GM18517 (cell line): Measurements from ENCODE around the gene GAS2L1.

Experiments used
- ATAC-seq: cut with Tn5 transposase; IDR thresholded peaks from one replicate; pipeline ENCODE4 v1.9.1; 2021; ENCODE audit warnings: mild to moderate bottlenecking, moderate library complexity; ENCODE audit not compliant: unreplicated experiment

GAS2L1 gene

DNA sequence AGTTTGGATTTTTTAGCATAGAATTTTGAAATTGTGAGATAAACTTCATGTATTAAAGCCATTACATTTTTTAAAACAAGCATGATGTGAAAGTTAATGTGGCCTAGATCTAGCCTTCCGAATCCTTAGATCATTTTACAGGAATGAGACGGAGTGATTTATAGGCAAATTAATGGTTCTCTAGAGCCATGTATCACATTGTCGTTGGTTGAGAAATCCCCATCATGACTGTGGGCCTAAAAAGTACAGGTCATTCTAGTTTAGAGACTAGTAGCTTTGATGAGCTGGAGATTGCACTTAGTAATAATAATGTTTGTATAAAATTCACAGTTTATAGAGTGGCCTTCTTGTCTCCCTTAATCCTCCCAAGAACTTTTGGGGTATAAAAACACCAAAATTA is 31.3 kb upstream of the GAS2L1 start:
- no peak for ATAC-seq

DNA sequence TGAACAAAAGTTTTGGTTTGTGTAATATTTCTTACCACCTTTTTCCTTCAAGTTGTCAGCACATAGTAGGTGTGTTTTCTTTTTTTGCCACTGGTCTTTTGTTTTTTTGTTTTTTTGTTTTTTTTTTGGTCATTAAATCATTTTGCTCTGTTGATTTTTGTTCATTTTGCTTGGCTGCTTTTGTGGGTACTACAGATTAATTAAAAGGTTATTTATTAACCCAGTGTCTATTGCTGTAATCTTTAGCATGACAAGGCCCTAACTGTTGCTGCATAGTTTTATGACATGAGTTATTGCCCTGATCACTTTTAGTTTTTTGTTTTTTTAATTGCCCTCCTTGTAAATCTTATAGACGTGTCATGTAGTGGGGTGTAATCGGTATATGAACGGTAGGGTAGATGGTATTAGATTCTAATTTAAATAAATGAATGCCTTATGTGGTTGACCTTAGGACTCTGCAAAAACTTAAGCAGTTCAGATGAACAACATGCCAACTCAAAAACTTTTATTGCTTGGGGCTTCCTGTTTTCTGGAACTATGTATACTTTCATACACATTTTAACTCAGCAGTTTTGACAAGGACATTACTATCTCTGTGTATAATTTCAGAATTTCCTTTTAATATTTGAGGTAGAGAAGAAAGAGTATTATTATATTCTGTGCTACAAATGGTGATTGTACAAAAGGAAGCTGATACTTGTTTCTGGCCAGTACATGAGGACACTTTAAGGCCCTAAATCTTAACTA is 30.5 kb upstream of the GAS2L1 start:
- no peak for ATAC-seq

- no peak for ATAC-seq
Observed at GRCh38 chr22:29277927-29278326, 28.5 kb upstream of the GAS2L1 start.

- no peak for ATAC-seq
Observed at GRCh38 chr22:29284196-29284595, 22.3 kb upstream of the GAS2L1 start.

GRCh38 chr22:29288837-29289236 is 17.6 kb upstream of the GAS2L1 start:
- ATAC-seq = no peak

DNA sequence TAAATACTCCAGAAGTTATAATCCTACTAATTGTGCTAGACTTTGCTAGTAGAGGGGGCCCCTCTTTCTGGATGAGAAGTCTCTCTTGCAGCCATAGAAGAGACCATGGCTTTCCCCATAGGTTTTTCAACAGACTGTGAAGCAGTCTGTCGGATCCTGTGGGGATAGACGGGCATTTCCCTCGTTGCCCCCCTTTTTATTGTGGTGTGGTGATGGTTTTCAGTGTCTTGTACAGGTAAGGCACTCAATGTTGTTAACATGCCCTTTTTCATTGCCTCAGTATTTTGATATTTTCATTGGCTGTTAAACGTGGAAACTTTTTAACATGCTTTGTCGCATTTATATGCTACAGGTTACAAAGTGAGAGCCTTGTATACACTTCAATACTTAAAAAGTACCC is 16.4 kb upstream of the GAS2L1 start:
- no peak for ATAC-seq

- no peak for ATAC-seq
Observed at GRCh38 chr22:29291215-29291614, 15.2 kb upstream of the GAS2L1 start.

GRCh38 chr22:29292379-29292778 is 14.1 kb upstream of the GAS2L1 start:
- ATAC-seq = no peak

DNA sequence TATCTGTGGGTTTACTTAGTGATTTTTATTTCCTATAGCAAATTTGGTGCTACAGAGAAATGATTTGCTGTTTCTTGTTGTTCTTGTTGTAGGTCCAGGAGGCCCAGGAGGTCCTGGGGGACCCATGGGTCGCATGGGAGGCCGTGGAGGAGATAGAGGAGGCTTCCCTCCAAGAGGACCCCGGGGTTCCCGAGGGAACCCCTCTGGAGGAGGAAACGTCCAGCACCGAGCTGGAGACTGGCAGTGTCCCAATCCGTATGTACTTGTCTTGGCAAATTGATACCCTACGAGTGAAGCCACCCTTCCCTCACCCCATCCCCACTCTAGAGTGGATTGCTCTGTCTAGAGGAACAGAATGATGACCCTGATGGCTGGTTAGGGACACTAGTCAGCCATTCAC is 7.8 kb upstream of the GAS2L1 start:
- no peak for ATAC-seq

GRCh38 chr22:29299136-29299900 is 7.1 kb upstream of the GAS2L1 start:
- no peak for ATAC-seq

DNA sequence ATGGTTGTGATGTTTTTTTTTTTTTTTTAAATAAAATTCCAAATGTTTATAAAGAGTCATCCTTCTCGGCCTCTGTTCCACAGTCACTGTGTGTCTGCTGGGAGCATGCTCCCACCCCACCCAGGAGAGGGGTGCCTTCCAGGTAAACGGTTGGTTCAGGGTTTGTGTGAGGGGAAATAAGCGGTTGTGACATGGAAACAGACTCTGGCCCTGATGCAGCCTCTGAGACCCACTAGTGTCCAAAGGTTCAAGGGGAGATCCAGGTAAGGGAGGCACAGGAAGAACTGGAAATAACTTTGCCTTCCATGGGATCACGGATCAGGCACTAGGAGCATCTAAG is 6.0 kb upstream of the GAS2L1 start:
- ATAC-seq = no peak

GRCh38 chr22:29300807-29301601 is 5.4 kb upstream of the GAS2L1 start:
- ATAC-seq = no peak

DNA sequence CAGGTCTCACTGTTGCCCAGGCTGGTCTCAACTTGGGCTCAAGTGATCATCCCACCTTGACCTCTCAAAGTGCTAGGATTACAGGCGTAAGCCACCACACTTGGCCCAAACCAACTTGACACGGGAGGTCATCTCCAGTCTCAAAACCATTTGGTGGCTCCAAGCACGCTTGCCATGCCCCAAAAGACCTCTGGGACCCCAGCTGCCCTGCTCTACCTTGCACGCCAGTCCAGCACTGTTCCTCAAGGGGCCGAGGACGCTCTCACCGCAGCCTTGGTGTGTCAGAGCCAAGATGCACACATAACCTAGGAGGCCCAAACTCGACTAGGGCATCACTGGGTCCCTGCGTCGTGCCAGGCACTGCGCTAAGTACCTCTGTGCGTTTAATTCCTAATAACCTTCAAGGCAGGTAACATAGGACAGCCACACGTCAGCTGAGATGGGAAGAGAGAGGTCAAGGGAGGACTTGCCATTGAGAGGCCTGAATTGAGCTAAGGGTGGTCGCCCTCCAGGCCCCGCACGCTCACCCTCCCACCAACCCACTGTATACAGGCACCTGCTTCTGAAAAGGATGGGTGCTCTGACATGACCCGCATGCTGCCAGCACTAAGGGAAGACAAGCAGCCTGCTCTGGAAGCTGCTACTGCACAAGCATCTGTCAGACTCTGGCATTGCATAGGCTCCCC is 4.6 kb upstream of the GAS2L1 start:
- ATAC-seq = no peak

GRCh38 chr22:29302402-29302680 is 4.1 kb upstream of the GAS2L1 start:
- ATAC-seq = no peak

DNA sequence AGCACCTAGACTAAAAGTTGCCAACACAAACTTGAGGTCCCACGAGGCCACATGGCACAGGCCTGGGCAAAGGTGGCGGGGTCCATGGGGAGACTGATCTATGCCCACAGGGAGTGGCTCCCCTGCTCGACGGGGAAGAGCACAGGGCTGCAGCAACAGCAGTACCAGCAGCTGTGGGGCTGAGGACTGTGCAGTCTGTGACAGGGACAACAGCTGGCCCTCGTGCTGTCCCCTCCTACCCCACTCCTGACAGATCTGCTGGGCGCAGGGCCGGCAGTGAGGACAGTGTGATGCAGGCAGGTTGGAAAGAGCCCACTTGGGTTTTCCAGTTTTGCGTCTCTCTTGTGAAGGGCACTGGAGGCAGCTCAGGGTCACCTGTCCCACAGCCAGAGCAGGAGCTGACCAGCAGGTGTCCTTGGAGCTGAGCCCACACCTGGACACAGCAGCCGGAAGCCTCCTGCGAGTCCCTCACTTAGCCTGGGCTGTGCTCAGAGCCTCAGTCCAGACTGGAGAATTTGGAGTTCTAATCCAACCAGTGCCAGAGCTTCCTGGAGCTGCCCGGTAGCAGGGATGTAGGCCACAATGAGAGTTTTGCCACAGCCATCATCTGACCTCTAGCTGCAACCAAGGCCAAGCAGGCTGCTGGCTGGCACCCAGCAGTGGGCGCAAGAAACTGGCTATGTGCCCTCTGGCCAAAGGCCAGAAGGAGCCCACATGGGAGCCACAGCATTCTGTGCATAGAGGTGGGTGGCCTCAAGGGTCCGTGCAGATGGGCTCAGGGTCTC is 3.6 kb upstream of the GAS2L1 start:
- ATAC-seq = no peak

GRCh38 chr22:29305836-29306174 is 645 bp upstream of the GAS2L1 start:
- no peak for ATAC-seq

DNA sequence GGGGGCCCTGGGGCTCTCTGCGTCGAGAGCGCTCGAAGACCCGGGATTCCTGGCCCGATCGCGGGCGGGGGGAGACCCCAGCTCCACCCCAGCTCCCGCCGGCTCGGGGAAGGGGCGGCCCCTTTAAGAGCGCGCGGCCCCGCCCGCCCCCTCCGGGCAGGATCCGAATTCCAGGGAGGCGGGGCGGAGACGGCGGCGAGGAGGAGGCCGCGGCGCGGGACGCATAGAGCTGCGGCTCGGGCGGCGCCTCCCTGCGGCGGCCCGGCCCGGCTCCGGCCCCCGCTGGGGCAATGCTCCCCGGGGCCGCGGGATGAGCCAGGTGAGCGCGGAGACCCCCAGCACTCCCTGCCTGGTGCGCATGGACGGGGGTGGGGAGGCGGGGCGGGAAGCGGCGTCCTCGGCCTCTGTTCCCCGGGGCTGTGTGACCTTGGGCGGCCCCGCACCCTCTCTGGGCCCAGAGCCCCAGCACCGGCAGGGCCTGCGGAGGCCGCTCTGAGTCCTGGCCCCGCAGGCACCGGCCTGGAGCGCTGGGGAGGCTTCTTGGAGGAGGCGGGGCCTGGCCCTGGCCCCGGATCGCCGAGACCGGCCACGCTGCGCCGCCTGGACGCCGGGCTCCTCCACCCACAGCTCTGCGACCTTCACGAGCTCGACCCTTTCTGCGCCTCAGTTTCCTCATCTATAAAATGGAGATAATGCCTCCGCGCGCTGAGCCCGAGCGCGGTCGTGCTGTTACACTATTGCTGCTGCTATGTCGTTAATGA is 565 bp downstream of the GAS2L1 start:
- no peak for ATAC-seq

GRCh38 chr22:29307596-29308147 is 1.2 kb downstream of the GAS2L1 start:
- no peak for ATAC-seq

- no peak for ATAC-seq
Observed at GRCh38 chr22:29308148-29308790, 1.8 kb downstream of the GAS2L1 start.
